Liver (tissue), 9 donors: ENCODE measurements around the gene RHOT2. TPM values are rescaled to one million over a fixed set of nuclear protein-coding genes. Genes with fewer than 3 reads are reported as not detected.

Experiments
- DNase-seq: peaks from one replicate; pipeline ENCODE4 v3.0.0-alpha.2; 2017; ENCODE audit warnings: low spot score
- H3K27ac ChIP-seq, 2 donors: one replicate each; pipeline ENCODE4 v1.7.0; 2013; ENCODE audit warnings: inconsistent platforms in 2 of 2, low read length in 2 of 2, control low read depth in 1 of 2, low read depth in 1 of 2, mild to moderate bottlenecking in 1 of 2
- H3K27me3 ChIP-seq, 4 donors: one replicate each; pipeline versions ENCODE4 v1.6.1 to v1.7.0; 2013; ENCODE audit warnings: low read length in 3 of 4, inconsistent platforms in 1 of 4, mild to moderate bottlenecking in 1 of 4, moderate library complexity in 1 of 4; ENCODE audit not compliant: control insufficient read depth in 4 of 4, insufficient read depth in 4 of 4
- H3K36me3 ChIP-seq, 4 donors: one replicate each; pipeline versions ENCODE4 v1.6.1 to v1.7.0; 2013; ENCODE audit warnings: low read length in 3 of 4, mild to moderate bottlenecking in 3 of 4, low read depth in 1 of 4, moderate library complexity in 1 of 4; ENCODE audit not compliant: control insufficient read depth in 4 of 4, insufficient read depth in 3 of 4
- H3K4me1 ChIP-seq, 4 donors: one replicate each; pipeline versions ENCODE4 v1.6.1 to v1.7.0; 2013; ENCODE audit warnings: low read length in 3 of 4, mild to moderate bottlenecking in 3 of 4, moderate library complexity in 1 of 4; ENCODE audit not compliant: control insufficient read depth in 4 of 4, insufficient read depth in 4 of 4
- H3K4me3 ChIP-seq, 3 donors: one replicate each; pipeline versions ENCODE4 v1.6.1 to v1.7.0; 2013; ENCODE audit warnings: low read length in 3 of 3, control low read depth in 1 of 3, low read depth in 1 of 3, mild to moderate bottlenecking in 1 of 3
- H3K9ac ChIP-seq, 2 donors: one replicate each; pipeline ENCODE4 v1.7.0; 2013; ENCODE audit warnings: low read length in 2 of 2, mild to moderate bottlenecking in 2 of 2, moderate library complexity in 2 of 2, control low read depth in 1 of 2, low read depth in 1 of 2
- H3K9me3 ChIP-seq, 4 donors: one replicate each; pipeline versions ENCODE4 v1.6.1 to v1.7.0; 2013; ENCODE audit warnings: low read length in 3 of 4; ENCODE audit not compliant: control insufficient read depth in 4 of 4
- EGR1 ChIP-seq, 2 donors: IDR thresholded peaks; 2 replicates each; pipeline ENCODE4 v1.6.1; 2016 to 2018; ENCODE audit warnings: antibody characterized with exemption in 2 of 2, low read depth in 2 of 2
- FOXA1 ChIP-seq: IDR thresholded peaks from 2 replicates; pipeline ENCODE4 v1.6.1; 2016; ENCODE audit warnings: antibody characterized with exemption
- GABPA ChIP-seq, 2 donors: IDR thresholded peaks in 1 of 2; conservative IDR thresholded peaks in 1 of 2; 2 replicates each; pipeline ENCODE4 v1.6.1; 2016; ENCODE audit warnings: antibody characterized with exemption in 2 of 2, mild to moderate bottlenecking in 1 of 2, moderate library complexity in 1 of 2
- HNF4G ChIP-seq: IDR thresholded peaks from 2 replicates; pipeline ENCODE4 v1.6.1; 2016; ENCODE audit warnings: antibody characterized with exemption
- RAD21 ChIP-seq, 2 donors: IDR thresholded peaks; 2 replicates each; pipeline ENCODE4 v1.6.1; 2016; ENCODE audit warnings: antibody characterized with exemption in 2 of 2, mild to moderate bottlenecking in 2 of 2
- RXRA ChIP-seq, 2 donors: IDR thresholded peaks; 2 replicates each; pipeline ENCODE4 v1.6.1; 2017 to 2018; ENCODE audit warnings: antibody characterized with exemption in 2 of 2, mild to moderate bottlenecking in 1 of 2
- SP1 ChIP-seq: IDR thresholded peaks from 2 replicates; pipeline ENCODE4 v1.6.1; 2018; ENCODE audit warnings: antibody characterized with exemption, mild to moderate bottlenecking
- TAF1 ChIP-seq: conservative IDR thresholded peaks from 2 replicates; pipeline ENCODE4 v1.6.1; 2016; ENCODE audit warnings: antibody characterized with exemption, mild to moderate bottlenecking
- YY1 ChIP-seq: IDR thresholded peaks from 2 replicates; pipeline ENCODE4 v1.6.1; 2016; ENCODE audit warnings: antibody characterized with exemption, mild to moderate bottlenecking
- WGBS: extraction: QIAGEN DNeasy Blood & Tissue Kit; methylation state at CpG from one replicate; pipeline ENCODE4 v1.1.7; 2013; 5-methylcytosine and 5-hydroxymethylcytosine counted together
- polyA plus RNA-seq, 2 donors: library from polyadenylated mRNA; stranded (reverse) in 1 of 2; unstranded in 1 of 2; fragments of 200-250 nt in 1 of 2; fragments of >200 nt in 1 of 2; fragmentation: Nextera tagmentation in 1 of 2; extraction: Ambion mirVana in 1 of 2; gene quantifications; one replicate each; pipeline versions ENCODE4 v1.2.1 to v1.2.3, GENCODE V29; 2013 to 2015
- total RNA-seq, 2 donors: library from RNA; depleted of rRNA; stranded (reverse); fragments of >200 nt; gene quantifications; one replicate each; pipeline ENCODE4 v1.2.3, GENCODE V29; 2014
- TF ChIP-seq, protein P1 (sequence below): IDR thresholded peaks from 2 replicates; pipeline ENCODE4 v1.6.1; 2016; ENCODE audit warnings: antibody characterized with exemption
- TF ChIP-seq, protein P2 (sequence below): fragments of 150-350 bp; IDR thresholded peaks from 2 replicates; pipeline ENCODE4 v1.5.1; 2017; ENCODE audit warnings: improper control_type of control experiment, low read depth, low read length; ENCODE audit not compliant: missing input control
- TF ChIP-seq, protein P3 (sequence below): IDR thresholded peaks from 2 replicates; pipeline ENCODE4 v1.6.1; 2016; ENCODE audit warnings: antibody characterized with exemption
- TF ChIP-seq, protein P4 (sequence below): IDR thresholded peaks from 2 replicates; pipeline ENCODE4 v1.6.1; 2016; ENCODE audit warnings: antibody characterized with exemption, mild to moderate bottlenecking
- TF ChIP-seq, protein P5 (sequence below): IDR thresholded peaks from 2 replicates; pipeline ENCODE4 v1.6.1; 2016; ENCODE audit warnings: antibody characterized with exemption
- donor health status: healthy.
- donor health status: healthy.
- donor health status: healthy.
- donor health status: healthy.
- donor health status: healthy.

Gene RHOT2
- total and polyA plus RNA-seq, 4 donors, result 20.8 to 37.9 (median 34.3) TPM

DNA sequence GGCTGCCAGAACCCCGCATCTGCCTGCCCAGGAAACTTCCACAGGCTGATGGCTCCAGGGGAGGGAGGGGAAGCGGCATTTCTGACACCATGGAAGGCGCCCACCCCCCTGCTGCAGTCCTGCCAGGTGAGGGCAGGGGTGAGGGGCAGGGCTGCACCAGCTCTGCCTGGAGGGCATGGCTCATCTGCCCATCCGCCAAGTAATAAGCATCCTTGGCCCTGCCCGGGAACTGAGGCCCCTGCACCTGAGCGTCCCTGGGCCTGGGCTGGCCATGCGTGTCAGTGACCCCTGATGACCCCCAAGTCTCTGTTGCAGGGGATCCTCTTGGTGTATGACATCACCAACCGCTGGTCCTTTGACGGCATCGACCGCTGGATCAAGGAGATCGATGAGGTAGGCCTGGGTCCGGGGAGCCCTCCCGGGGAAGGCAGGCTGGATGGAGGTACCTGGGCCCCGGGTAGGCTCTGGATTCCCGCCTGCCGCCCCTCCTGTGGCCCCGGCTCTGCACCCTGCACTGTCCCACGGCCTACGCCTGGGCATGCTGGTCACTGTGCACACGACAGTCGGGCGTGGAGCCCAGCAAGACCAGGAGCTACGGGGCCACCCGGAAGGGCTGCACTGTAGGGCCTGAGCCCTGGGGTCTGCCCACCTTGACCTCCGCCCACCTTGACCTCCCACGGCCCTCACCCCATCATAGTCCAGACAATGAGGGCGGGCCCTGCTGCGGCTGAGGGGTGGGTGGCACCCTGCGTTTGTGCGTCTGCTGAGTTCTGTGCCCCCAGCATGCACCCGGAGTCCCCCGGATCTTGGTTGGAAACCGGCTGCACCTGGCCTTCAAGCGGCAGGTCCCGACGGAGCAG lies 42.6 kb upstream of the RHOT2 start:
- TF ChIP-seq FOXA1 (no peak), EGR1 (IDR thresholded peaks at IDR 0.05; ENCODE audit: low read depth in 2 of 2) (no peak)
- TF ChIP-seq, protein P1, sequence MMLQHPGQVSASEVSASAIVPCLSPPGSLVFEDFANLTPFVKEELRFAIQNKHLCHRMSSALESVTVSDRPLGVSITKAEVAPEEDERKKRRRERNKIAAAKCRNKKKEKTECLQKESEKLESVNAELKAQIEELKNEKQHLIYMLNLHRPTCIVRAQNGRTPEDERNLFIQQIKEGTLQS, result no peak
- no peak overlapping the region for H3K27ac ChIP-seq
- H3K9ac ChIP-seq, result no peak overlapping the region
- H3K9me3 ChIP-seq, result no peaks in the 10 kb centered on the region
- 96% methylated on average over 37 of the region's 37 CpGs for WGBS
- peaks cover 0 to 12% (median 4%) of the 10 kb centered on the region in 4 donors for H3K36me3 ChIP-seq
- peaks cover 19 to 38% (median 33%) of the 10 kb centered on the region in 4 donors for H3K4me1 ChIP-seq
- H3K4me3 ChIP-seq, result no peak overlapping the region
- H3K27me3 ChIP-seq, result no peaks in the 10 kb centered on the region
- no peak for DNase-seq

DNA sequence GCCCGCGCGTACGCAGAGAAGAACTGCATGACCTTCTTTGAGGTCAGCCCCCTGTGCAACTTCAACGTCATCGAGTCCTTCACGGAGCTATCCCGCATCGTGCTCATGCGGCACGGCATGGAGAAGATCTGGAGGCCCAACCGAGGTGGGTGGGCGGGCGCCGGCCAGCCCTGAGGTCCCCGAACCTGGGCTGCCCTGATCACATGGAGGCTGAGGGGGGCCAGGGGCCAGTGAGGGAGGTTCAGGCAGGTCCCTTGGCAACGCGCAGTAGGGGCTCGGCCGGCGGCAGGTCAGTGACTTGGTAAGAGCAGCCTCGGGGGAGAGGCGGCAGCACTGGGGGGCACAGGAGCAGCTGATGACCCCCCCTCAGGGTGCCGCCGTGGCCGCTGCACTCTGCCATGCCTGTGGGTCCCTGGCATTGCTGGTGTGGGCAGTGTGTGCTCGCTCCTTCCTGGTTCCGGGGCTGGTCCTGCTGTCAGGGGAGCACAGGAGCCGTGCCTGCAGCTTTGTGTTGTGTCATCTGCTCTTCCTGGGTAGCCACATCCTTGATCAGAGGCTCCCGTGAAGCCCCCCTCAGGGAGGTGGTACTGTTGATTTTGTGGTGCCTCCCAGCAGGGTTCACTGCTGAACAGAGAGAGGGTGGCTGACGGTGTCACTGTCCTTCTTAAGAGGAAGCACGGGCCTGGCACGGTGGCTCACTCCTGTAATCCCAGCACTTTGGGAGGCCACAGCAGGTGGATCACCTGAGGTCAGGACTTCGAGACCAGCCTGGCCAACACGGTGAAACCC lies 41.8 kb upstream of the RHOT2 start:
- Histone ChIP-seq H3K27ac (no peak overlapping the region), H3K36me3 (peaks cover 0 to 12% (median 4%) of the 10 kb centered on the region in 4 donors), H3K4me3 (no peak overlapping the region), H3K9ac (no peak overlapping the region), H3K9me3 (no peaks in the 10 kb centered on the region), H3K27me3 (no peaks in the 10 kb centered on the region), H3K4me1 (peaks cover 26 to 47% (median 41%) of the 10 kb centered on the region in 4 donors)
- TF ChIP-seq GABPA (IDR thresholded peaks at IDR 0.05 in 1 of 2, conservative IDR thresholded peaks at IDR 0.05 in 1 of 2), result no peak
- no peak for TF ChIP-seq FOXA1
- TF ChIP-seq, protein P1, result no peak
- TF ChIP-seq, protein P2, sequence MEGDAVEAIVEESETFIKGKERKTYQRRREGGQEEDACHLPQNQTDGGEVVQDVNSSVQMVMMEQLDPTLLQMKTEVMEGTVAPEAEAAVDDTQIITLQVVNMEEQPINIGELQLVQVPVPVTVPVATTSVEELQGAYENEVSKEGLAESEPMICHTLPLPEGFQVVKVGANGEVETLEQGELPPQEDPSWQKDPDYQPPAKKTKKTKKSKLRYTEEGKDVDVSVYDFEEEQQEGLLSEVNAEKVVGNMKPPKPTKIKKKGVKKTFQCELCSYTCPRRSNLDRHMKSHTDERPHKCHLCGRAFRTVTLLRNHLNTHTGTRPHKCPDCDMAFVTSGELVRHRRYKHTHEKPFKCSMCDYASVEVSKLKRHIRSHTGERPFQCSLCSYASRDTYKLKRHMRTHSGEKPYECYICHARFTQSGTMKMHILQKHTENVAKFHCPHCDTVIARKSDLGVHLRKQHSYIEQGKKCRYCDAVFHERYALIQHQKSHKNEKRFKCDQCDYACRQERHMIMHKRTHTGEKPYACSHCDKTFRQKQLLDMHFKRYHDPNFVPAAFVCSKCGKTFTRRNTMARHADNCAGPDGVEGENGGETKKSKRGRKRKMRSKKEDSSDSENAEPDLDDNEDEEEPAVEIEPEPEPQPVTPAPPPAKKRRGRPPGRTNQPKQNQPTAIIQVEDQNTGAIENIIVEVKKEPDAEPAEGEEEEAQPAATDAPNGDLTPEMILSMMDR, result no peak
- TF ChIP-seq TAF1, result no peak
- TF ChIP-seq, protein P3, sequence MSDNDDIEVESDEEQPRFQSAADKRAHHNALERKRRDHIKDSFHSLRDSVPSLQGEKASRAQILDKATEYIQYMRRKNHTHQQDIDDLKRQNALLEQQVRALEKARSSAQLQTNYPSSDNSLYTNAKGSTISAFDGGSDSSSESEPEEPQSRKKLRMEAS, result no peak
- TF ChIP-seq YY1, result no peak
- no peak for TF ChIP-seq EGR1 (IDR thresholded peaks at IDR 0.05; ENCODE audit: low read depth in 2 of 2)
- no peak for TF ChIP-seq HNF4G
- no peak for TF ChIP-seq SP1
- TF ChIP-seq RAD21 (IDR thresholded peaks at IDR 0.05), result no peak
- no peak for TF ChIP-seq RXRA (IDR thresholded peaks at IDR 0.05)
- TF ChIP-seq, protein P4, sequence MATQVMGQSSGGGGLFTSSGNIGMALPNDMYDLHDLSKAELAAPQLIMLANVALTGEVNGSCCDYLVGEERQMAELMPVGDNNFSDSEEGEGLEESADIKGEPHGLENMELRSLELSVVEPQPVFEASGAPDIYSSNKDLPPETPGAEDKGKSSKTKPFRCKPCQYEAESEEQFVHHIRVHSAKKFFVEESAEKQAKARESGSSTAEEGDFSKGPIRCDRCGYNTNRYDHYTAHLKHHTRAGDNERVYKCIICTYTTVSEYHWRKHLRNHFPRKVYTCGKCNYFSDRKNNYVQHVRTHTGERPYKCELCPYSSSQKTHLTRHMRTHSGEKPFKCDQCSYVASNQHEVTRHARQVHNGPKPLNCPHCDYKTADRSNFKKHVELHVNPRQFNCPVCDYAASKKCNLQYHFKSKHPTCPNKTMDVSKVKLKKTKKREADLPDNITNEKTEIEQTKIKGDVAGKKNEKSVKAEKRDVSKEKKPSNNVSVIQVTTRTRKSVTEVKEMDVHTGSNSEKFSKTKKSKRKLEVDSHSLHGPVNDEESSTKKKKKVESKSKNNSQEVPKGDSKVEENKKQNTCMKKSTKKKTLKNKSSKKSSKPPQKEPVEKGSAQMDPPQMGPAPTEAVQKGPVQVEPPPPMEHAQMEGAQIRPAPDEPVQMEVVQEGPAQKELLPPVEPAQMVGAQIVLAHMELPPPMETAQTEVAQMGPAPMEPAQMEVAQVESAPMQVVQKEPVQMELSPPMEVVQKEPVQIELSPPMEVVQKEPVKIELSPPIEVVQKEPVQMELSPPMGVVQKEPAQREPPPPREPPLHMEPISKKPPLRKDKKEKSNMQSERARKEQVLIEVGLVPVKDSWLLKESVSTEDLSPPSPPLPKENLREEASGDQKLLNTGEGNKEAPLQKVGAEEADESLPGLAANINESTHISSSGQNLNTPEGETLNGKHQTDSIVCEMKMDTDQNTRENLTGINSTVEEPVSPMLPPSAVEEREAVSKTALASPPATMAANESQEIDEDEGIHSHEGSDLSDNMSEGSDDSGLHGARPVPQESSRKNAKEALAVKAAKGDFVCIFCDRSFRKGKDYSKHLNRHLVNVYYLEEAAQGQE, result no peak
- TF ChIP-seq, protein P5, sequence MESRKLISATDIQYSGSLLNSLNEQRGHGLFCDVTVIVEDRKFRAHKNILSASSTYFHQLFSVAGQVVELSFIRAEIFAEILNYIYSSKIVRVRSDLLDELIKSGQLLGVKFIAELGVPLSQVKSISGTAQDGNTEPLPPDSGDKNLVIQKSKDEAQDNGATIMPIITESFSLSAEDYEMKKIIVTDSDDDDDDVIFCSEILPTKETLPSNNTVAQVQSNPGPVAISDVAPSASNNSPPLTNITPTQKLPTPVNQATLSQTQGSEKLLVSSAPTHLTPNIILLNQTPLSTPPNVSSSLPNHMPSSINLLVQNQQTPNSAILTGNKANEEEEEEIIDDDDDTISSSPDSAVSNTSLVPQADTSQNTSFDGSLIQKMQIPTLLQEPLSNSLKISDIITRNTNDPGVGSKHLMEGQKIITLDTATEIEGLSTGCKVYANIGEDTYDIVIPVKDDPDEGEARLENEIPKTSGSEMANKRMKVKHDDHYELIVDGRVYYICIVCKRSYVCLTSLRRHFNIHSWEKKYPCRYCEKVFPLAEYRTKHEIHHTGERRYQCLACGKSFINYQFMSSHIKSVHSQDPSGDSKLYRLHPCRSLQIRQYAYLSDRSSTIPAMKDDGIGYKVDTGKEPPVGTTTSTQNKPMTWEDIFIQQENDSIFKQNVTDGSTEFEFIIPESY, result no peak
- 96% methylated on average over 35 of the region's 35 CpGs for WGBS
- DNase-seq, result no peak
